GM12878 (cell line): Measurements from ENCODE around the gene ATF4. TPM values are rescaled to one million over a fixed set of nuclear protein-coding genes. Genes with fewer than 3 reads are reported as not detected.

Experiments used
- ATAC-seq: fragments of 200-7000 bp; cut with Tn5 transposase; 3 replicates; pipeline ENCODE4 v1.9.1; 2020; ENCODE audit warnings: mild to moderate bottlenecking, moderate library complexity
- Bru-seq: library from RNA; stranded (reverse); fragments of 400-500 nt; gene quantifications from one replicate; lab custom pipeline; 2021; lab: Mats Ljungman, UMichigan
- BruChase-seq, 2 experiments: library from RNA; stranded (reverse); fragments of 400-500 nt; gene quantifications; one replicate each; lab custom pipeline; 2021; lab: Mats Ljungman, UMichigan
- BruUV-seq: library from RNA; stranded (reverse); fragments of 400-500 nt; replicated peaks from 2 replicates; lab custom pipeline; 2021; lab: Mats Ljungman, UMichigan
- CTCF ChIA-PET: fragments of 300-600 bp; sonication (Branson Sonifier 250); formaldehyde crosslinking; extraction: SDS; loops from one replicate; lab custom pipeline; 2021; ENCODE audit warnings: inconsistent platforms; lab: Yijun Ruan, JAX
- POLR2A ChIA-PET: fragments of 350-600 bp; formaldehyde crosslinking; extraction: SDS; loops from one replicate; lab custom pipeline; 2021; ENCODE audit warnings: inconsistent platforms; lab: Charles Lee
- RAD21 ChIA-PET: fragments of 300-600 bp; sonication (Branson Sonifier 250); formaldehyde crosslinking; loops from one replicate; lab custom pipeline; 2023; ENCODE audit warnings: antibody characterized with exemption; ENCODE audit not compliant: unreplicated experiment; lab: Charles Lee
- SMC1A ChIA-PET: fragments of 300-600 bp; sonication (Branson Sonifier 250); formaldehyde crosslinking; loops from one replicate; lab custom pipeline; 2023; ENCODE audit not compliant: unreplicated experiment, uncharacterized antibody; lab: Charles Lee
- DNase-seq: peaks from one replicate; pipeline ENCODE4 v3.0.0-alpha.2; 2011; ENCODE audit warnings: low read depth, low spot score
- FAIRE-seq: peaks from 3 replicates; lab custom pipeline; 2011; peaks lifted over from hg19 to GRCh38; lab: Jason Lieb, UNC
- H2AFZ ChIP-seq: 2 replicates; pipeline ENCODE4 v1.6.0; 2011; ENCODE audit warnings: low read depth, low read length, control low read depth; ENCODE audit not compliant: control insufficient read depth
- H3K27ac ChIP-seq: 2 replicates; pipeline ENCODE4 v1.5.1; 2011; ENCODE audit warnings: control low read depth; ENCODE audit not compliant: control insufficient read depth, insufficient read depth
- H3K27me3 ChIP-seq, 2 experiments: replicated peaks in 1 of 2; 2 replicates each; pipeline versions ENCODE4 v1.6.0 to v1.6.1; 2011; ENCODE audit warnings: low read length in 1 of 2; ENCODE audit not compliant: control insufficient read depth in 2 of 2, insufficient read depth in 2 of 2
- H3K36me3 ChIP-seq, 2 experiments: 2 replicates each; pipeline ENCODE4 v1.5.1; 2011; ENCODE audit warnings: low read length in 1 of 2; ENCODE audit not compliant: control insufficient read depth in 2 of 2, insufficient read depth in 2 of 2
- H3K4me1 ChIP-seq: 2 replicates; pipeline ENCODE4 v1.6.1; 2011; ENCODE audit warnings: mild to moderate bottlenecking, low read length, moderate library complexity, mixed read lengths; ENCODE audit not compliant: control insufficient read depth, insufficient read depth
- H3K4me2 ChIP-seq: 2 replicates; pipeline ENCODE4 v1.6.0; 2011; ENCODE audit warnings: control low read depth; ENCODE audit not compliant: control insufficient read depth, insufficient read depth
- H3K4me3 ChIP-seq: fragments of 200-600 bp; sonication (generic); 2 replicates; pipeline ENCODE4 v1.5.1; 2016
- H3K79me2 ChIP-seq: 2 replicates; pipeline ENCODE4 v1.6.0; 2011; ENCODE audit warnings: low read length; ENCODE audit not compliant: control insufficient read depth, insufficient read depth
- H3K9ac ChIP-seq: 2 replicates; pipeline ENCODE4 v1.8.0; 2011; ENCODE audit warnings: low read length, control low read depth, mixed read lengths; ENCODE audit not compliant: control insufficient read depth, insufficient read depth
- H3K9me3 ChIP-seq: replicated peaks from 3 replicates; pipeline ENCODE4 v1.5.1; 2011; ENCODE audit warnings: mild to moderate bottlenecking, low read length; ENCODE audit not compliant: control insufficient read depth, insufficient read depth
- H4K20me1 ChIP-seq: 2 replicates; pipeline ENCODE4 v1.6.0; 2011; ENCODE audit not compliant: control insufficient read depth, insufficient read depth
- ATF7 ChIP-seq: fragments of 450-650 bp; IDR thresholded peaks from 2 replicates; pipeline ENCODE4 v1.6.1; 2016; ENCODE audit warnings: low read depth, mild to moderate bottlenecking
- BRCA1 ChIP-seq: IDR thresholded peaks from 2 replicates; pipeline ENCODE4 v1.6.1; 2011; ENCODE audit warnings: low read depth, low read length, improper control_type of control experiment
- CREB1 ChIP-seq: IDR thresholded peaks from 2 replicates; pipeline ENCODE4 v1.6.1; 2012; ENCODE audit warnings: low read depth, mild to moderate bottlenecking, inconsistent platforms
- CREM ChIP-seq: IDR thresholded peaks from 2 replicates; pipeline ENCODE4 v1.6.1; 2014; ENCODE audit warnings: antibody characterized with exemption, low read depth
- GABPA ChIP-seq: IDR thresholded peaks from 2 replicates; pipeline ENCODE4 v1.6.1; 2014; ENCODE audit warnings: antibody characterized with exemption, low read depth, mild to moderate bottlenecking, inconsistent platforms
- HSF1 ChIP-seq: fragments of 150-350 bp; IDR thresholded peaks from 2 replicates; pipeline ENCODE4 v1.6.1; 2014; ENCODE audit warnings: mild to moderate bottlenecking, low read depth, low read length
- MEF2B ChIP-seq: fragments of 450-650 bp; IDR thresholded peaks from 2 replicates; pipeline ENCODE4 v1.6.1; 2018; ENCODE audit warnings: mild to moderate bottlenecking, moderate library complexity; ENCODE audit not compliant: partially characterized antibody, poor library complexity, severe bottlenecking
- NBN ChIP-seq: fragments of 450-650 bp; IDR thresholded peaks from 2 replicates; pipeline ENCODE4 v1.6.1; 2016
- NR2C1 ChIP-seq: fragments of 450-650 bp; IDR thresholded peaks from 2 replicates; pipeline ENCODE4 v1.6.1; 2017; ENCODE audit warnings: antibody characterized with exemption, mild to moderate bottlenecking, moderate library complexity
- PAX5 ChIP-seq: IDR thresholded peaks from 2 replicates; pipeline ENCODE4 v1.6.1; 2011; ENCODE audit warnings: low read depth, low read length, borderline replicate concordance
- RAD21 ChIP-seq: IDR thresholded peaks from 2 replicates; pipeline ENCODE4 v1.6.1; 2011; ENCODE audit warnings: mild to moderate bottlenecking, low read depth, low read length, moderate library complexity; ENCODE audit not compliant: insufficient read depth
- SMAD1 ChIP-seq: fragments of 450-650 bp; IDR thresholded peaks from 2 replicates; pipeline ENCODE4 v1.6.1; 2018; ENCODE audit warnings: mild to moderate bottlenecking, low read depth; ENCODE audit not compliant: partially characterized antibody
- SRF ChIP-seq, 2 experiments: IDR thresholded peaks; 2 replicates each; pipeline ENCODE4 v1.6.1; 2011; ENCODE audit warnings: low read depth in 2 of 2, low read length in 2 of 2, mild to moderate bottlenecking in 1 of 2, moderate library complexity in 1 of 2
- STAT1 ChIP-seq: fragments of 450-650 bp; conservative IDR thresholded peaks from 2 replicates; pipeline ENCODE4 v1.6.1; 2014; ENCODE audit warnings: antibody characterized with exemption, mild to moderate bottlenecking
- SUZ12 ChIP-seq: fragments of 200-600 bp; sonication (generic); IDR thresholded peaks from one replicate; pipeline ENCODE4 v1.6.1; 2018; ENCODE audit warnings: antibody characterized with exemption, mild to moderate bottlenecking; ENCODE audit not compliant: unreplicated experiment
- YBX1 ChIP-seq: fragments of 450-650 bp; IDR thresholded peaks from 2 replicates; pipeline ENCODE4 v1.6.1; 2016; ENCODE audit warnings: antibody characterized with exemption
- ZSCAN29 ChIP-seq: fragments of 450-650 bp; IDR thresholded peaks from 2 replicates; pipeline ENCODE4 v1.6.1; 2017; ENCODE audit warnings: mild to moderate bottlenecking, moderate library complexity
- WGBS: methylation state at CpG from one replicate; pipeline ENCODE4 v1.1.6; 2016; ENCODE audit warnings: low lambda C conversion rate; ENCODE audit not compliant: insufficient replicate concordance, insufficient coverage; ENCODE audit errors: missing lambda C conversion rate; 5-methylcytosine and 5-hydroxymethylcytosine counted together
- in situ Hi-C: fragments of 300-500 bp; cut with MboI; formaldehyde crosslinking; loops from 9 replicates; pipeline ENCODE4 v1.14.3; 2018; ENCODE audit warnings: mixed read lengths
- intact Hi-C: fragments of 100-400 bp; cut with micrococcal nuclease; formaldehyde crosslinking; loops from one replicate; pipeline ENCODE4 v1.14.2; 2022; ENCODE audit not compliant: unreplicated experiment
- long read RNA-seq, 2 experiments: library from polyadenylated mRNA; unstranded; transcript quantifications; one replicate each; pipeline ENCODE4 v2.0.0, GENCODE V29; 2019 to 2020
- polyA minus RNA-seq, 3 experiments: library from RNA; depleted of rRNA, polyadenylated mRNA; stranded (reverse); fragments of >200 nt; gene quantifications; 2 replicates each; pipeline ENCODE4 v1.2.3, GENCODE V29; 2011
- polyA plus RNA-seq, 11 experiments: library from polyadenylated mRNA; depleted of rRNA in 4 of 11; unstranded in 6 of 11; stranded (reverse) in 5 of 11; fragments of >200 nt; fragmentation: Nextera tagmentation in 4 of 11; fragmentation: Illumina TruSeq in 1 of 11; extraction: Ambion mirVana in 4 of 11; extraction: Trizol in 1 of 11; gene quantifications; 1 replicate in 1 of 11; 2 replicates in 10 of 11; pipeline versions ENCODE4 v1.2.1 to v1.2.3, GENCODE V29; 2011 to 2016; ENCODE audit warnings: inconsistent platforms in 2 of 11, missing spikeins in 2 of 11, low read depth in 1 of 11
- total RNA-seq, 4 experiments: library from RNA; depleted of rRNA in 3 of 4; stranded (reverse); fragments of >200 nt in 3 of 4; fragmentation: Illumina TruSeq in 1 of 4; extraction: Trizol in 1 of 4; gene quantifications; 2 replicates each; pipeline versions ENCODE4 v1.2.1 to v1.2.3, GENCODE V29; 2013 to 2021

The ATF4 gene
- 140 and 144 TPM in 2 replicates for total RNA-seq (2013; cell fraction: nucleolus; rRNA removed)
- 308 and 320 TPM in 2 replicates for total RNA-seq (2014; rRNA removed)
- 340 and 355 TPM in 2 replicates for total RNA-seq (2014; rRNA removed; fragmentation: Illumina TruSeq; extraction: Trizol)
- 326 and 331 TPM in 2 replicates for total RNA-seq (2021)
- polyA plus RNA-seq (2011; ENCODE audit: low read depth): 395 TPM
- polyA plus RNA-seq (2011; rRNA removed): 566 and 603 TPM in 2 replicates
- polyA plus RNA-seq (2011; cell fraction: cytosol; rRNA removed): 689 and 827 TPM in 2 replicates
- polyA plus RNA-seq (2011; cell fraction: nucleus; rRNA removed): 737 and 862 TPM in 2 replicates
- polyA plus RNA-seq (2012): 477 and 719 TPM in 2 replicates
- 520 and 576 TPM in 2 replicates for polyA plus RNA-seq (2014; fragmentation: Illumina TruSeq; extraction: Trizol)
- polyA plus RNA-seq (2014; fragmentation: Nextera tagmentation; extraction: Ambion mirVana): 100 to 1,000 TPM in 1 of 2 experiments, 10 to 100 TPM in 1; 88.3 to 187 TPM
- 508 and 605 TPM in 2 replicates for polyA plus RNA-seq (2014; rRNA removed)
- polyA plus RNA-seq (2016; fragmentation: Nextera tagmentation; extraction: Ambion mirVana): 100 to 1,000 TPM; 165 to 178 TPM
- 145 and 253 TPM in 2 replicates for polyA minus RNA-seq (2011; rRNA and poly(A)+ RNA removed)
- 58.9 and 61.0 TPM in 2 replicates for polyA minus RNA-seq (2011; cell fraction: cytosol; rRNA and poly(A)+ RNA removed)
- polyA minus RNA-seq (2011; cell fraction: nucleus; rRNA and poly(A)+ RNA removed): 146 and 184 TPM in 2 replicates
- Bru-seq, nascent RNA: percentile 100 among the genes with signal in this experiment
- percentile 100 among the genes with signal in this experiment for BruChase-seq, experiment 1, labeled RNA remaining after a 6-hour chase
- percentile 100 among the genes with signal in this experiment for BruChase-seq, experiment 2, labeled RNA remaining after a 2-hour chase
- long read RNA-seq, experiment 1, transcript ATF4-202 (3 exons, 1,419 nt): major isoform, 82 of 87 reads
- long read RNA-seq, experiment 1, partial matches to known transcripts: 2 of 87 reads
- long read RNA-seq, experiment 1, other reads (novel, unspliced or antisense): 2 of 87 reads
- long read RNA-seq, experiment 2, transcript ATF4-201 (2 exons, 2,019 nt): minor isoform, 11 of 363 reads
- long read RNA-seq, experiment 2, transcript ATF4-202 (3 exons, 1,419 nt): major isoform, 332 of 363 reads
- long read RNA-seq, experiment 2, partial matches to known transcripts: 0 of 363 reads
- long read RNA-seq, experiment 2, other reads (novel, unspliced or antisense): 20 of 363 reads

GRCh38 chr22:39520226-39521105 lies at the start of gene ATF4:
ATF4 (plus strand) TSS chr22:39520562; CDS start chr22:39521446, 884 bp downstream.
- SMC1A ChIA-PET: interaction anchor here (0.6 to 1.3 kb wide), 12 partner anchors 9 to 505 kb away, joined by 3 to 11 read pairs (median 3); partner anchors contain the start of genes MIEF1 and RPL3
- peaks cover 23% of the 10 kb centered on the region for H3K4me1 ChIP-seq
- FAIRE-seq (peak; percentile 92), ATAC-seq (peak; percentile 62), DNase-seq (no peak)
- RAD21 ChIA-PET: interaction anchor here (0.6 to 1.6 kb wide), 19 partner anchors 9 to 524 kb away, joined by 3 to 44 read pairs (median 5); partner anchors contain the start of genes MIEF1, RPL3 and TAB1
- H3K27me3 ChIP-seq: no peaks in the 10 kb centered on the region
- CTCF ChIA-PET: interaction anchor here (0.6 to 17.8 kb wide), 22 partner anchors 9 to 774 kb away, joined by 3 to 372 read pairs (median 4); partner anchors contain the start of genes MIEF1, RPL3, RPS19BP1 and TAB1
- POLR2A ChIA-PET: interaction anchor here (0.5 to 1.2 kb wide), 17 partner anchors 8 to 1879 kb away, joined by 3 to 32 read pairs (median 4); partner anchors contain the start of genes MIEF1, RPL3, RPS19BP1 and TAB1
- intact Hi-C loops (loop anchor here (2.0 to 5.0 kb wide), 2 partner anchors 18 to 73 kb away; partner anchors contain the start of gene MIEF1), in situ Hi-C loops (loop anchor here (25.0 kb wide), 1 partner anchor 358 kb away; the partner anchor contains the start of gene CBX7)
- H2AFZ ChIP-seq: peak within 1 kb of the TSS; percentile 98
- BruUV-seq: no TSS peak
- WGBS: under 1% methylated on average over 76 of the region's 86 CpGs
- H3K9ac ChIP-seq: peak within 1 kb of the TSS; percentile 99
- peak within 1 kb of the TSS; percentile 96 for H3K27ac ChIP-seq
- H3K79me2 ChIP-seq: peaks cover 60% of the 10 kb centered on the region
- peaks cover 23 to 26% of the 10 kb centered on the region in 2 experiments; a peak in 3 of 4 replicates for H3K36me3 ChIP-seq
- H3K4me3 ChIP-seq: peak within 1 kb of the TSS; percentile 97
- H3K9me3 ChIP-seq: no peaks in the 10 kb centered on the region
- H4K20me1 ChIP-seq: peaks cover 29% of the 10 kb centered on the region
- peak within 1 kb of the TSS; percentile 97 for H3K4me2 ChIP-seq
- TF ChIP-seq YBX1 (no peak), ZSCAN29 (0 out of 2 replicates have a peak, but pooled peaks have one; percentile 16), MEF2B (peak; percentile 62), BRCA1 (no peak), RAD21 (no peak), SMAD1 (peak; percentile 98), GABPA (no peak), STAT1 (peak; percentile 87; the same call in 1 of the 2 replicates), HSF1 (no peak), ATF7 (peak; percentile 72), CREM (peak; percentile 85), CREB1 (no peak), NR2C1 (peak; percentile 76), PAX5 (0 out of 2 replicates have a peak, but pooled peaks have one; percentile 11), NBN (peak; percentile 97), SRF (IDR thresholded peaks at IDR 0.05; ENCODE audit: low read depth in 2 of 2, low read length in 2 of 2) (peak; percentile 29 to 44; a peak in 1 of 4 replicates), SUZ12 (no peak)
